Retina (tissue), 1 donor: ENCODE measurements around the gene CBY2.
"Not testable (repeated sequence)": the region's sequence is repeated elsewhere in the genome, so short reads cannot be mapped to it uniquely, and the experiment has no call there.

Source experiments
- DNase-seq: peaks from one replicate; pipeline ENCODE4 v3.0.0-alpha.2; 2016

CBY2 gene

DNA sequence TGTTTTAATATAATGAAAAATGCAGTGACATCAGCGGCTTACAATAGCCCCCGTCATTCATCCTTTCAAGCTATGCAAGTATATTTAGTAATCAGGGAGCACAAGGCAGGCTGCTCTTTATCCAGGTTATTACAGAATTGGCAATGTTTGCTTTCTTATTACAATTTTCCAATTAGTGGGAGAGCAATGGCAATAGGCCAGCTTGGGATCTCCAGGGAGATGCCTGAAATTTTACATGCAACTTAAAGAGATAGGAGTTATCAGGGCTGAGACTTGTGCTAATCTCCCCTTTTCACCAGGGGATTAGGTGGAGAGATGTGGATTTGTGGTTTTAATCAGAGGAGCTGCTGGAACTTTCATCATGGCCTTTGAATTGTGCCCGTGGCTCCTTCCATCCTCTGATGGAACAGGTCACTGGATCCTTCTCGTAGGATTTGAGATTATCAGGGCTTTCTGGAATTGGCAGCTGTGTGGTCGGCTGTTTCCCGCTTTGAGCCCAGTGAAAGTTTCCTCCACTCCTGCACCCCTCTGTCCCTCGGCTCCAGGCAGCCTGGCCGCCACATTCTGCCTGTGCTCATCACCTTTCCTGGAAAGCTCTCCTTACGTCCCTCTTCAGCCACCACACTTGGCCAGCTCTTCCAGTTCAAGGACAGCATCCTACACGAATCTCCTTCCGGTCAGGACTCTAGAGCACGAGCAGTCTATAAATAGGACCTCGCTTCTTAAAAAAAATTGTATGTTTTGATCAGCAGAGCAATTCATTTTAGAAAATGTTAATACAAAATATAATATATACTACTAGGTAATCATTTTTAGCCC, 47.0 kb downstream of the CBY2 start:
- peak; percentile 10 for DNase-seq

GRCh38 chr13:45750566-45750965, 48.4 kb downstream of the CBY2 start:
- no peak for DNase-seq

DNA sequence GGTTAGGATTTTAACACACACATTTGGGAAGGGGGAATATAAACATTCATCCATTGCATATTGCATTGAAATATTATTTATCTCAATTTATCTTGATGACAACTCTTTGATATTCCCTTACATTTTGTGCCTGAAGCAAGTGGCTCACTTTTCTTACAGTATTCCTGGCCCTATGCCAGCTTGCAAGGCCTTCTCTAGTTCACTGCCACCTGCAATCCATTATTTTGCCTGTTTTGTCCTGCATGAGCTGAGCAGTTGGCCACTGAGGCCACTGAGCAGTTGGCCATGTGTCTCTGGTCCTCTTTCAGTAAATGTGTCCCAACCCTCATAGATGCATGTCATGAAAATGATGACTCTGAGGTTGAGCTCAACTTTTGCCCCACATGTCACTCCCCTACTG, 49.8 kb downstream of the CBY2 start:
- no peak for DNase-seq

GRCh38 chr13:45752510-45752909, 50.4 kb downstream of the CBY2 start:
- DNase-seq: no peak

- not testable (repeated sequence) for DNase-seq
Observed at GRCh38 chr13:45756498-45756897, 54.4 kb downstream of the CBY2 start.

- not testable (repeated sequence) for DNase-seq
Observed at GRCh38 chr13:45757589-45757988, 55.5 kb downstream of the CBY2 start.

DNA sequence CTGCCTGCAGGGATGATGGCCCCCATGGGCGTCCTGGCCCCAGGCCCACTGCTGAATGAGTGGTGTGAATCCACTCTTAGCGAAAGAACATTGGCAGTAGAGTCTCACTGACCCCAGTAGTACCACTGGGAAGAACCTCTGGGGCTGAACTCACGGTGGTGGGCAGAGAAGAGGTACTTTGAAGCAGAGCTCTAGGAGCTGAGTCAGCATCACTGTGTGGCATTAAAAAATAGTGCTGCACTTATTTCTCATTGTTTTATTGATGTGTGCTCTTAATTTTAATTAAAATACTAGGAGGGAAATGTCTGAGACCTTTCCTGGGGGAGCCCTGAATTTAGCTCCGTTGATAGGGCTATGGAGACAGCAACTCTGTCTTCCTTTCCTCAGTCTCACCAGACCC, 61.3 kb downstream of the CBY2 start:
- no peak for DNase-seq
